Measurements from ENCODE around the gene GJA5. TPM values are rescaled to one million over a fixed set of nuclear protein-coding genes. Genes with fewer than 3 reads are reported as not detected.

Gene GJA5
- total RNA-seq, 2 experiments from 2014 or later: not detected

DNA sequence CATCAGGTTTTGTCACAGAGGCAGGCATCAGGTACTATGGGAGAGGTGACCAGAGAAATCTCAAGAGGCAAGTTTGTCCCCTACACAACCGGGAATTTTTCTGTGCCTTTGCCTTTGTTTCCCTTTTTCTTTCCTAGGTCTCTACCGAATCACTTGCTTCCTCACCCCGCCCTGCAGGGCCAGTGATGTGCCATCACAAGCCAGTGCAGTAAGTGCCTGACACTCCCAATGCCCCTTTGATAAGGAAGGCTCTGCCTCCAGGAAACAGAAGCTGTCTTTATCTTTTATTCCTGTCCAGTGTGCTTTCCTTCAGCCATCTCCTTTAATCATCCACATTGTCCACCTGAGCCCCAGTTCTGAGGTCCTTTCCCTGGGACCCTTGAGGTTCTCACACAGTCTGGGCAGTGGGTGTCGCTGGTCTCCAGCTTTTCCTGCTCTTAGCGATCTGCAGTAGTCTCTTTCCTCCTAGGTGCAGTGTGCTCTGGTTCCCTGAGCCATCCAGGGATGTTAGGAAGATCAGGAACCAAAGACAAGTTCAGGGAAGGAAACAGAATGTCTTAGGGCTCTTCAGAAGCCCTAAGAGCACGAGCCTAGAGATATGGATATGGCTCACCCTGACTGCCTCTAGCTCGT is 36.6 kb downstream of the GJA5 start:
- Mint-ChIP-seq H3K27ac (no peak overlapping the region), H3K27me3 (peaks cover 9% of the 10 kb centered on the region), H3K9me3 (ENCODE audit: low read depth) (peaks cover 2% of the 10 kb centered on the region), H3K36me3 (ENCODE audit: low read depth) (no peaks in the 10 kb centered on the region), H3K4me1 (no peaks in the 10 kb centered on the region), H3K4me3 (no peak overlapping the region)
- ChIA-PET POLR2A (no interaction called here), CTCF (interaction anchor here (0.6 to 1.4 kb wide), 5 partner anchors 56 to 406 kb away, joined by 3 to 5 read pairs (median 3); no protein-coding TSS in a partner anchor)
- intact Hi-C loops (cut with DNase I, micrococcal nuclease): loop anchor here (1.0 to 2.0 kb wide), 2 partner anchors 167 to 168 kb away; no protein-coding TSS in a partner anchor
- DNase-seq (peak; percentile 41), ATAC-seq (no peak)

DNA sequence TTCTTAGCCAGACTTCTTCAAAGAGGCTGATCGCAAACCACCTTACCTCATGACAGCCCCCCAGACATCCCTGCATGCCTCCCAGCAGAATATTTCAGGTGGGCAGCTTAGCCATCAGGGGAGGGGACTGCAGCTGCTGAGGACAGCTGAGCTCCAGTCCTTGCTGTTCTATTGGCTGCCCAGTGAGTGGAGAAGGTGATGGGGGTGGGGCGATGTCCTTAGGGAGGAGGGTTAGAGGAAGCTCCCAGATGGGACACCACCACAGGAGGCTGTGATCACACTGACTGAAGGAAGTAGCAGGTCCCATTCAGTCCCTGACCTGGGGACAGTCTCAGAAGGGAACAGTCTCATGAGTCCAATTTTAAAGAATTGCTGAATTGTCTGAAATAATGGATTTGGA is 38.3 kb downstream of the GJA5 start:
- POLR2A ChIA-PET: no interaction called here
- Mint-ChIP-seq H3K36me3 (ENCODE audit: low read depth) (no peaks in the 10 kb centered on the region), H3K9me3 (ENCODE audit: low read depth) (peaks cover 2% of the 10 kb centered on the region), H3K27me3 (peaks cover 8% of the 10 kb centered on the region), H3K4me3 (no peak overlapping the region), H3K27ac (no peak overlapping the region), H3K4me1 (peaks cover 6% of the 10 kb centered on the region)
- no peak for ATAC-seq
- CTCF ChIA-PET: interaction anchor here (0.7 to 1.1 kb wide), 2 partner anchors 87 to 171 kb away, joined by 3 read pairs; no protein-coding TSS in a partner anchor
- DNase-seq: no peak
- intact Hi-C loops (cut with DNase I, micrococcal nuclease): no loop called here

DNA sequence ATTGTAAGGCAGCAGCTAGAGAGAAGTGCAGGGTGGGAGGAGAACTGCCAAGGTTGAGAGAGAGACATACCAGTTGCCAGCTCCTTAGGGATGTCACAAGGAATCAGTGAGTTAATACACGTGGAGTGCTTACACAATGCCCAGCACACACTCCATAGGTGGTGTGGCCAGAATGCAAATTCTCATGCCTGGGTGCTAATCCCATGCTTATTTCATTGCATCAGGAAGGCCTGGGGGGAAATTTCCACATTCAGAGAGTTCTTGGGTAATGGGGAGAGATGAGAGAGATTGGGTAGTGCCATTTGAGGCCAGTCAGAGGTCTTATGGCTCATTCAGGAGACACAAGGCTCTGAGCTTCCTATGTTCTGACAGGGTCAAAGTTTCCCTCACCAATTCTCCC is 38.7 kb downstream of the GJA5 start:
- intact Hi-C loops (cut with DNase I, micrococcal nuclease): no loop called here
- no peak for ATAC-seq
- no peak for DNase-seq
- no peak overlapping the region for H3K4me3 Mint-ChIP-seq
- H3K9me3 Mint-ChIP-seq (ENCODE audit: low read depth): peaks cover 2% of the 10 kb centered on the region
- H3K4me1 Mint-ChIP-seq: peaks cover 9% of the 10 kb centered on the region
- no peaks in the 10 kb centered on the region for H3K36me3 Mint-ChIP-seq (ENCODE audit: low read depth)
- POLR2A ChIA-PET: no interaction called here
- no peak overlapping the region for H3K27ac Mint-ChIP-seq
- peaks cover 11% of the 10 kb centered on the region for H3K27me3 Mint-ChIP-seq
- CTCF ChIA-PET: interaction anchor here (0.7 to 1.1 kb wide), 2 partner anchors 87 to 171 kb away, joined by 3 read pairs; no protein-coding TSS in a partner anchor

DNA sequence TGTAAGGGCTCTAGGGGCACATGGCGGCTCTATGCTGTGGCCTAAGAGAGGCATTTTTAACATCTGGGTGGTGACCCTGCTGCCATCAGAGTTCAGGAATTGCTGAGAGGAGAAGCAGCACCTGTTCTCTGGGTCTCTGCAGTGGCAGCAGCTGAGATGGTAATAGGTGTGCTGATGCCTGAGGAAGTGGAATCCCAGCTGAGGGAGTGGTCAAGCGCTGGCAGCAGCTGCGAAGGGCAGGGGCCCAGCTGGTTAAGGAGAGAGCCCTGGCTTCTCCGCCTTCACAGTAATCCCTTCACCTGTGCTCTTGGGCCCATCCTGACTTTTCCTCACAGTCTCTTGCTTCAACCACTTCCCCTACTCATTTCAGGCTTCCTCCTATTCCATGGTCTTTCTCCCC is 39.8 kb downstream of the GJA5 start:
- POLR2A ChIA-PET: no interaction called here
- Mint-ChIP-seq H3K27ac (no peak overlapping the region), H3K4me1 (peaks cover 9% of the 10 kb centered on the region), H3K27me3 (peaks cover 11% of the 10 kb centered on the region), H3K9me3 (ENCODE audit: low read depth) (peaks cover 2% of the 10 kb centered on the region), H3K4me3 (no peak overlapping the region), H3K36me3 (ENCODE audit: low read depth) (no peaks in the 10 kb centered on the region)
- DNase-seq (no peak), ATAC-seq (no peak)
- CTCF ChIA-PET: interaction anchor here (2.0 kb wide), 1 partner anchor 172 kb away, joined by 5 read pairs; no protein-coding TSS in a partner anchor
- intact Hi-C loops (cut with DNase I, micrococcal nuclease): no loop called here

DNA sequence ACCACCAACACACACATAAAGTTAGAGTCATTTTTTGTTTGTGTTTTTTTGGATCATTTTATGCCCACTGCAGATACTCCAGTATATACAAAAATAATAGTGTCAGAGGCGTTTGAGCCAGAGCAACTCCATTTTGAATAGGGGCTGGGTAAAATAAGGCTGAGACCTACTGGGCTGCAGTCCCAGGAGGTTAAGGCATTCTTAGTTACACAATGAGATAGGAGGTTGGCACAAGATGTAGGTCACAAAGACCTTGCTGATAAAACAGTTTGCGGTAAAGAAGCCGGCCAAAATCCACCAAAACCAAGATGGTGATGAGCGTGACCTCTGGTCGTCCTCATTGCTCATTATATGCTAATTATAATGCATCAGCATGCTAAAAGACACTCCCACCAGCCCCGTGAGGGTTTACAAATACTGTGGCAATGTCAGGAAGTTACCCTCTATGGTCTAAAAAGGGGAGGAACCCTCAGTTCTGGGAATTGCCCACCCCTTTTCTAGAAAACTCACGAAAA is 40.6 kb downstream of the GJA5 start:
- no peak for DNase-seq
- Mint-ChIP-seq H3K27me3 (peaks cover 12% of the 10 kb centered on the region), H3K27ac (no peak overlapping the region), H3K4me1 (peaks cover 9% of the 10 kb centered on the region), H3K9me3 (ENCODE audit: low read depth) (peaks cover 2% of the 10 kb centered on the region), H3K36me3 (ENCODE audit: low read depth) (no peaks in the 10 kb centered on the region), H3K4me3 (no peak overlapping the region)
- POLR2A ChIA-PET: no interaction called here
- intact Hi-C loops (cut with DNase I, micrococcal nuclease): no loop called here
- no peak for ATAC-seq
- CTCF ChIA-PET: interaction anchor here (1.1 to 2.0 kb wide), 2 partner anchors 20 to 173 kb away, joined by 4 to 5 read pairs; no protein-coding TSS in a partner anchor

DNA sequence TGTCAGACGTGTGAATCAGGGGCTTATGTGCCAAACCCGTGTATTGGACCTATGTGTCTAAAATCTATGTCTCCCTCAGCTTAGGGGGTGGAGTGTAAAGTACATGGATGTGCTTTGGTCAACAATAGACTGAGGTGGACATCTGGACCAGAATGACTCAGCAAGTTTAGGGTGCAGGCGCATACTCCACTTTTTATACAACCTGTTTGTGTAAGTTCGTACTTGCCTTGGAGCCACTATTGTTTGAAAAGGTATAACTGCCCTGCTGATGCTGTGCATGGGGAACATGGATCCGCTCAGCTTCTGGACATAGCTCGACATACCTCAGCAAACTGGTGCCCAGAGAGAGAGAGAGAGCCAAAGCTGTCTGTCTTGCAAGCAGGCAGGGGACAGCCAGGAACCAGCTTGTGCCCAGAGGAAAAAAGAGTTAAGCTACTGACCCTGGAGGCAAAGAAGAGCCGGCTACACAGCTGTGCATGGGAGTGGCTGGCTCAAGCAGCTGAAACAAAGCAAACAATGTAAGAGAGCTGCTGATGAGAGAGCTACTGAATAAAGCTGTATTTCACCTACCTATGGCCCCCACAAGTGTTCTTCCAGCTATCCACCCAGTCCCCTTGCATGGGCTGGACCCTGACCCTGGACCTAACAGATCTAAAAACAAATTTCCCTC is 41.2 kb downstream of the GJA5 start:
- no peaks in the 10 kb centered on the region for H3K36me3 Mint-ChIP-seq (ENCODE audit: low read depth)
- CTCF ChIA-PET: interaction anchor here (0.6 to 2.0 kb wide), 3 partner anchors 21 to 174 kb away, joined by 3 to 5 read pairs (median 4); no protein-coding TSS in a partner anchor

DNA sequence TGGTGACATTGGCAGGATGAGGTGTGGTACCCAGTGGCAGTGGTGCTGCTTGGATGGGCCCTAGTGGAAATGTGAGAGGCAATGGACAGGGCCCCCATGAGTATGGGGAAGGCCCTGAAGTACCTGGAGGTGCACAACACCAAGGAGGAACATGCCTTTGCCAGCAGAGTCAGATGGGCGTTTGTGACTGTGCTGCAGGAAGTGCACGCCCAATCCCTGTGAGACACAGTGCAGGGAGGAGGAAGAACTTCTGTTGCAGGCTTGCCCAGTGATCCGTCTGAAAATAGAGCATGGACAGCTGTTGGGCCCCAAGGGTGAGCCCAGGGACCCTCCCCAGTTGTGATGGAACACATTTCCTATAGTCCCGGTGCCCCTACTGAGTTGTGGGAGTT is 42.7 kb downstream of the GJA5 start:
- CTCF ChIA-PET: interaction anchor here (0.6 to 1.5 kb wide), 2 partner anchors 154 to 328 kb away, joined by 3 to 4 read pairs; no protein-coding TSS in a partner anchor

More for the DNA sequence above, 41.2 kb downstream of the GJA5 start:
- DNase-seq (no peak), ATAC-seq (no peak)
- intact Hi-C loops (cut with DNase I, micrococcal nuclease): no loop called here
- peaks cover 9% of the 10 kb centered on the region for H3K4me1 Mint-ChIP-seq
- H3K27ac Mint-ChIP-seq: no peak overlapping the region
- H3K27me3 Mint-ChIP-seq: peaks cover 16% of the 10 kb centered on the region
- no peak overlapping the region for H3K4me3 Mint-ChIP-seq
- H3K9me3 Mint-ChIP-seq (ENCODE audit: low read depth): peaks cover 2% of the 10 kb centered on the region
- POLR2A ChIA-PET: interaction anchor here (0.6 kb wide), 1 partner anchor 329 kb away, joined by 3 read pairs; no protein-coding TSS in a partner anchor

DNA sequence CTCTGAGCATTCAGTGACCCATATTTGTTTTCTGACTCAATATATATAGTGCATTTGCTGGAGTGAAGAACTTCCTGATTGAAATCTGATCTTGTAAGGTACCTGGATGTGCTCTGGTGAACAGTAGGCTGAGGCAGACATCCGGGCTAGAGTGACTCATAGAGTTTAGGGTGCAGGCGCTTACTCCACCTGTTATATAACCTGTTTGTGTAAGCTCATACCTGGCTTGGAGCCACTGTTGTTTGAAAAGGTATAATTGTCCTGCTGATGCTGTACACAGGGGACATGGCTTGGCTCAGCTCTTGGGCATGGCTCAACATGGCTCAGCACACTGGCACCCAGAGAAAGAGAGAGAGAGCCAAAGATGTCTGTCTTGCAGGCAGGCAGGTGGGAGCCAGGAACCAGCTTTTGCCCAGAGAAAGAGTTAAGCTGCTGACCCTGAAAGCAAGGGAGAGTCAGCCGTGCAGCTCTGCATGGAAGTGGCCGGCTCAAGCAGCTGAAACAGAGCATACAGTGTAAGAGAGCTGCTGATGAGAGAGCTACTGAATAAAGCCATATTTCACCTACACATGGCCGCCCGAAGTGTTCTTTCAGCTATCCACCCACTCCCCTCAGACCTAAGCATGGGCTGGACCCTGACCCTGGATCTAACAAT is 43.2 kb downstream of the GJA5 start:
- H3K36me3 Mint-ChIP-seq (ENCODE audit: low read depth): no peaks in the 10 kb centered on the region
- POLR2A ChIA-PET: no interaction called here
- peaks cover 9% of the 10 kb centered on the region for H3K4me1 Mint-ChIP-seq
- no peak for DNase-seq
- CTCF ChIA-PET: interaction anchor here (0.6 to 2.7 kb wide), 6 partner anchors 10 to 327 kb away, joined by 3 to 5 read pairs (median 4); no protein-coding TSS in a partner anchor
- intact Hi-C loops (cut with DNase I, micrococcal nuclease): no loop called here
- H3K27ac Mint-ChIP-seq: no peak overlapping the region
- H3K9me3 Mint-ChIP-seq (ENCODE audit: low read depth): peaks cover 2% of the 10 kb centered on the region
- H3K27me3 Mint-ChIP-seq: peaks cover 15% of the 10 kb centered on the region
- peak; percentile 12 for ATAC-seq
- H3K4me3 Mint-ChIP-seq: no peak overlapping the region

More for the DNA sequence above, 42.7 kb downstream of the GJA5 start:
- ATAC-seq: no peak
- DNase-seq: no peak
- POLR2A ChIA-PET: no interaction called here
- Mint-ChIP-seq H3K36me3 (ENCODE audit: low read depth) (no peaks in the 10 kb centered on the region), H3K27me3 (peaks cover 13% of the 10 kb centered on the region), H3K27ac (no peak overlapping the region), H3K9me3 (ENCODE audit: low read depth) (peaks cover 2% of the 10 kb centered on the region), H3K4me3 (no peak overlapping the region), H3K4me1 (peaks cover 9% of the 10 kb centered on the region)
- intact Hi-C loops (cut with DNase I, micrococcal nuclease): no loop called here

DNA sequence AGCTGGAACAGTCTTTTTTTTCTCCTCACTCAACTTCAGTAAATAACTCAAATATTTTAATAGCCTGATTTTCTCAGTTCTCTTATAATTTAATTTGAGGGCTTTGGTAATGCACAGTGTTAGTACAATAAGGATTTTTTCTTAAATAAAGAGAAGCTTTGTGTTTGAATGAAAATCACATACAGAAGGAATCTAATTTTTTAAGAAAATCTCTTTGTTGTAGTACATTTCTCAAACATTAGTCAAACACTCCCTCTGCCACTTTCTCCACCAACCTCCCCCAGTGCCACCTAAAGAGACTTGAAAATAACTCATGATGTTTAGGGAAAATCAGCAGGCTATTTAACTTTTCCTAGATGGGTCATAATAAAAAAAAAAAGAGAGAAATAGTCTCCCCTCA is 47.8 kb downstream of the GJA5 start:
- POLR2A ChIA-PET: no interaction called here

More for the DNA sequence above, 47.8 kb downstream of the GJA5 start:
- Mint-ChIP-seq H3K36me3 (ENCODE audit: low read depth) (no peaks in the 10 kb centered on the region), H3K4me1 (peaks cover 6% of the 10 kb centered on the region), H3K27ac (no peak overlapping the region), H3K9me3 (ENCODE audit: low read depth) (no peaks in the 10 kb centered on the region), H3K4me3 (no peak overlapping the region), H3K27me3 (peaks cover 23% of the 10 kb centered on the region)
- DNase-seq: no peak
- intact Hi-C loops (cut with DNase I, micrococcal nuclease): no loop called here
- ATAC-seq: no peak
- CTCF ChIA-PET: interaction anchor here (1.0 to 1.8 kb wide), 2 partner anchors 10 to 36 kb away, joined by 3 to 5 read pairs; no protein-coding TSS in a partner anchor

All from activated CD4-positive, alpha-beta T cell treated with anti-CD3 and anti-CD28 coated beads for 36 hours (primary cell).